H1 (cell line): ENCODE measurements around the gene MSL3B.

Experiments used
- CHD2 ChIP-seq: IDR thresholded peaks from 2 replicates; pipeline ENCODE4 v1.6.1; 2012; ENCODE audit warnings: low read length, improper control_type of control experiment
- CHD7 ChIP-seq: fragments of 300-600 bp; sonication (generic); IDR thresholded peaks from 2 replicates; pipeline ENCODE4 v1.7.1; 2012; ENCODE audit warnings: low read length, moderate library complexity, mild to moderate bottlenecking, inconsistent platforms; ENCODE audit not compliant: insufficient replicate concordance
- RFX5 ChIP-seq: IDR thresholded peaks from 2 replicates; pipeline ENCODE4 v1.6.1; 2011; ENCODE audit warnings: low read depth, low read length, improper control_type of control experiment, borderline replicate concordance

MSL3B gene

GRCh38 chr2:233840520-233840919, 27.7 kb downstream of the MSL3B start (continued):
- TF ChIP-seq CHD7 (no peak), RFX5 (no peak), CHD2 (no peak)
